ENCODE data around the gene QDPR.

- no peak for TF ChIP-seq CTCF (IDR thresholded peaks at IDR 0.05; ENCODE audit: insufficient read depth, low read depth, low read length)
- TF ChIP-seq EZH2 (IDR thresholded peaks at IDR 0.05; ENCODE audit: insufficient read depth, low read length), result no peak
Observed at GRCh38 chr4:17504081-17504480, 7.8 kb downstream of the QDPR start.

Measured in astrocyte (in vitro differentiated cells and primary cell).